NCI-H2227 (cell line): ENCODE measurements around the gene ABLIM1.
"Not testable (repeated sequence)": the region's sequence is repeated elsewhere in the genome, so short reads cannot be mapped to it uniquely, and the experiment has no call there.

Source experiments
- DNase-seq: peaks from one replicate; lab custom pipeline; 2025; ENCODE audit not compliant: unreplicated experiment; lab: John Stamatoyannopoulos, UW

The ABLIM1 gene

GRCh38 chr10:114658175-114658574, at the start of gene ABLIM1:
ABLIM1 (minus strand) TSS chr10:114658275; CDS start chr10:114658200, 75 bp downstream.
- no peak for DNase-seq

- DNase-seq: no peak
These were observed 48.5 kb upstream of the ABLIM1 start for GRCh38 chr10:114706458-114707055.

DNA sequence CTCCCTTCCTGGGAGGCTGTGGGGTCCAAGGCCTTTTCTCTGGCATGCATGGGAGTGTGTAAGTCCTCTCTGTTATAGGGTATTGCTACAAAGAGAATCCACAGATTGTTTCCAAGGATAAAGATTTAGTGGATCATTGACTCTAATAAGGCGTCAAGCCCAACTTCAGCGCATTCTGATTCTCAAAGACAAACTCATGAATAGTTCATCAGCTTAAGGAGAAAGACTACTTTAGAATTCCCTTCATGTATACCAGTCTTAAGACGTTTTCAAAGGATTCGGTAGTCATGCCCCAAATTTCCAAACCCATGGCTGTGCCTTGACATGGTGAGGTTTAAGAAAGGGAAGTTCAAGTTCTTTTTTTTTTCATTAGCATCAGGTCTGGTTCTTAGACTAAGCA, 46.6 kb upstream of the ABLIM1 start:
- DNase-seq: no peak

DNA sequence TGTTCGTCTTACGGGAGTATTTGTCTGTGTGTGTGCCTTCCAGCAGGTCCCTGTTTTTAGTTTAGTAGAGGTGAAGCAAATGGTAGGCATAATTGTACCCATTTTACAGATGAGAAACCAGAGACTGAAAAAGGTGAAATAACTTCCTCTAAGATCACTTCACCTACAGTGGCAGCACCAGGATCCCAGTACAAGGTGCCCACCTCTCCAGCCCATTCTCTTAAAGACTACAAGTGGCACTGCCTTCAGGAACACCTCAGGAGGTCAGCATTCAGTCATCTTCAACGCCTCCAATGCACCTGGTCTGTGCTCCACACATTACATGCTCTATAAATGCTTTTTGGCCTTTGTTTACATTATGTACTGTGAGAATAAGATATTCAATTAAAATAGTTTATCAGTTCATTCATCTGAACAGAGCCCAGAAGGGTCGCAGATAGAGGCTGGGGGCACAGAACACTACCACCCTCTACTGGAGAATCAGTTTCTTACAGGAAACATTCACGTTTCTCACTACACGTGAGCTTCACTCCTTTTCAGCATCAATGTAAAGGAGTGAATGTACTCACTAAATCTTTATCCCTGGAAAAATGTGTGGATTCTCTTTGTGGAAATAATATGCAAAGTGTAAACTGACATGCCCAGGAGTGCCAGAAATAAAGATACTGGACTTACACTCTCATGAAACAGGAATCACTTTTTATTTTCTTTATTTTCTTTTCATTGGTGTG, 45.5 kb upstream of the ABLIM1 start:
- peak; percentile 12 for DNase-seq

- DNase-seq: no peak
These were observed 40.4 kb upstream of the ABLIM1 start for GRCh38 chr10:114698271-114699061.

GRCh38 chr10:114697061-114697598, 39.1 kb upstream of the ABLIM1 start:
- DNase-seq: no peak

DNA sequence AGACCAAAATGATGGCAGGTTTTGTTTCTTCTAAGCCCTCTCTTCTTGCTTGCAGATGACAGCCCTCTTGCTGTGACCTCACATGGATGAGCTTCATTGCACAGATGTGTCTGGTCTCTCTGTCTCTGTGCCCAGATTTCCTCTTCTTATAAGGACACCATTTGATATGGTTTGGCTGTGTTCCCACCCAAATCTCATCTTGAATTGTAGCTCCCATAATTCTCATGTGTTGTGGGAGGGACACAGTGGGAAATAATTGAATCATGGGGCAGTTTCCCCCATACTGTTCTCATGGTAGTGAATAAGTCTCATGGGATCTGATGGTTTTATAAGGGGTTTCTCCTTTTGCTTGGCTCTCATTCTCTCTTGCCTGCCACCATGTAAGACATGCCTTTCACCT, 38.2 kb upstream of the ABLIM1 start:
- not testable (repeated sequence) for DNase-seq

DNA sequence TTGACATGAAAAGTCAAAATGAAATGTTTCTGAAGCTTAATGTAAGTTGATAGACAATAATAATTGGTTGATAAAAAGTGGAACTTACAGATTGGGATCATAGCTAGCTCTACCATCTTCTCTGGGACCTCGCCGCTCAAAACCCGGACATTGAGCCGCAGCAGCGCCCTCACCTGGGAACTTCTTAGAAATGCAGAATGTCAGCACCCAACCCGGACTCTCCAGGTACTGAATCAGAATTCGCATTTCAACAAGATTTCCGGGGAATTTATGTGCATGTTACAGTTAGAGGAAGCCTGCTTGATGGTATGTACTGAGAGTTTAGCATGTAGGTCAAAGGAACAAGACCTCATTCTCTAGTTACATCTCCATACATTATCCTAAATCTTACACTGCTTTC, 36.7 kb upstream of the ABLIM1 start:
- no peak for DNase-seq

GRCh38 chr10:114694062-114694461, 36.0 kb upstream of the ABLIM1 start:
- no peak for DNase-seq

- DNase-seq: no peak
These were observed 33.4 kb upstream of the ABLIM1 start for GRCh38 chr10:114691442-114691941.

DNA sequence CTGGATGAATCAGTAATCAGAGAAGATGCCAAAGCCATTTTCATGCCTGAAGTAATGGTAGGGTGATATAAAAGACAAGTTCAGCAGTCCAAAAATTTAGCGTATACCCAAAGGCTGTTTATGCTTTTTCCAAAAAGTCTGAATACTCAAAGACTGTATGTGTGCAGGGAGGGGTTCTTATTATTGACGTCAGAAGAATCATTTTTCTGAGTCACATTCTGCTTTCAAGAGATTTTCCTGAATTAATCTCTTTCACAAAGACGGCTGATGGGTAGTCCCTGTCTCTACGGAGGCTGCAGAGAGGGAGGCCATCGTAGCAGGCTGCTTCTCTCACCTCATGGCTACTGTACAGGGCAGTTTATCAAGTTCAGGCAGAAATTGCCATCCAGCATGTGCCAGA, 30.7 kb upstream of the ABLIM1 start:
- DNase-seq: no peak

- DNase-seq: peak; percentile 6
These were observed 29.4 kb upstream of the ABLIM1 start for GRCh38 chr10:114687459-114687858.

DNA sequence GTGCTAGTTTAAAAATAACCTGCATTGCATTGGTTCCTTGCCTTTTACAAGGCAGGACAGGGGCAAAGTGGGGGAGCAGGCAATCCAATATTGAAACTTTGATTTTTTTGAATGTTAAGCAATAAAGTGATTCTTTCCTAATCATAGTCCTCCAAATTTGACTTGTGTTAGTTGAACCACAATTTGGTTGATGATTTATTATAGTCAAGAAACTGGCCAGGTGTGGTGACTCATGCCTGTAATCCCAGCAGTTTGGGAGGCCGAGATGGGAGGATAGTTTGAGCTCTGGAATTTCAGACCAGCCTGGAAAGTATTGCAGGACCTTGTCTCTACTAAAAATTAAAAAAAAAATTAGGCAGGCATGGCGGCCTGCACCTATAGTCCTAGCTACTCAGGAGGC, 27.9 kb upstream of the ABLIM1 start:
- no peak for DNase-seq

DNA sequence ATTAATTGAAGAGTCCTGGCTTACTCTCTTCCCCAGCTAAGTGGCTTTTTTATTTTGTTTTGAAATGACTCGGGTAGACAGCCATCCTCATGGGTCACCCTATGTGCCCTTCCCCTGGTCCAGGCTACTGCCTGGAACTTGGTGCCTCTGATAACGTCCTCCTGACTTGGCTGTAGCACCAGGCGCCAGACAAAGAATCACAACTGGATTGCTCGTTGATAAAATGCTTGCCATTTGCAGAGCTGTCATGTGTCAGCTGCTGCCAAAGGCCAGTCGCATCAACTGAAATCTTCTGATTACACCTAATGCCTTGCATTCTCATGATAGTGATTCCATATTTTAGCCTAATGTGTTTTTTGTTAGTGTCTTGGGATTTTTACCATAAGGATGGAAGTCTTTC, 27.4 kb upstream of the ABLIM1 start:
- no peak for DNase-seq

DNA sequence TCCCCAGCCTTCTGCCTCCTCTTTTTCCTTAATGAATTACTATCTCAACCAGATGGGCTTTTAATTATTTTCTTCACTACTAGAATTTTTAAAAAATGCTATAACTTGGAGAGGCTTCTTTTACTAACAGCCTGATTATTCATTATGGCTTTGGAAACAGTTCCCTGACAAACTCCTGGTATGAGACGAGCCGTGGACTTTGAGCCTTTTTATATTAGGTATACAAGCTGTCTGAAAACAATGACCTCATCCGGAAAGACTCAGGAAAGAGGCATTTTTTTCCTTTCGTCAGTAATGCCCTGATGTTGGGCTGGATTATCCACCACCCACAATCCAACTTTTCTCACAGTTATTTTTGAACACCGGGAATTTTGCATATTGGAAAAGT, 26.7 kb upstream of the ABLIM1 start:
- DNase-seq: no peak

DNA sequence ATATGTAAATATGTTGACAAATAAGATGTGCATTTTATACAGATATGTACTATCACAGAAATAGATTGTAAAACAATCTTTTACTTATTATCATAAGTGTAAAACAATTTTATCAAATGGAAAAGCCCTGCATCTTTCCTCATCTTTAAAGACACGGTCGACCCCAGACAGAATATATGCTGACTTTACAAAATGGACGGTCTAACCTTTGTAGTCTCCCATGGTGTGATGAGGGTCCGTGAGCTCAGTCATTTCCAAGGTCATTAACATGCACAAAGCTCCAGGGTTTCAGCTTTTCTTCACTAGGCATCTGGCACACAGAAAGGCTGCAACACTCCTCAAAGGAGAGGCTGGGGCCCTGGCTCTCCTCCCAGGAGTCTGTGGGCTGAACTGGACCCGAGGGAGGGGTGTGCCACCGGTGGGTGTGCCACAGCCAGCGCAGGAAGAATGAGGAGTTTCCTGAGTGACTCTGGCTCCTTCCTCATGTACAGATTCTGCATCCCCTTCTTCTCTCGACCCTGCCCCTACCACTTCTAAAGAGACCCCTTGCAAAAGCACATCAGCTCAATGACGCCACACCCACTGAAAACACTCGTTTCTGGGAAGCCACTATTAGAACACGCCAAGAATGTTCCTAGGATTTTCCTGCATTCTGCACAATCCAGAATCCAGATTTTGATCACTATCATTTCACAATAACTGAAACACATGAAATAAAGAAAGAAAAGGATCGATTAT, 26.2 kb upstream of the ABLIM1 start:
- DNase-seq: no peak

DNA sequence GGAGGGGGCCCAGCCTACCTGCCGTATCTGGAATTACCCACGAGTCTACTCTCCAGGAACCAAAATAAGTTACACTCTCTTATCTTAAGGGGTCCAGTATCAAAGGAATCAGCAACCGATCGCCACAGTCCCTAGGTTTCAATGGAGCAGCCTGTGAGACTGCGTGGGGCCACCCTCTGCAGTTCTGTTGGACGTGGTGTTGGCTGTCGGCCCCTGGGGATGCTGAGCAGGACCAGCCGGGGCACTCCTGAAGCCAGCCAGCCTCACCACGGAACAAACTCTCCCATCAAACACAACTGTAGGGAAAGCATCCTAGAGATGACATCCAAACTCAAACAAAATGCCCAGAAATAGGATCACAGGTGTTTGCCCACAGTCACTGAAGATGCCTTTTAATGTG, 25.5 kb upstream of the ABLIM1 start:
- DNase-seq: no peak

DNA sequence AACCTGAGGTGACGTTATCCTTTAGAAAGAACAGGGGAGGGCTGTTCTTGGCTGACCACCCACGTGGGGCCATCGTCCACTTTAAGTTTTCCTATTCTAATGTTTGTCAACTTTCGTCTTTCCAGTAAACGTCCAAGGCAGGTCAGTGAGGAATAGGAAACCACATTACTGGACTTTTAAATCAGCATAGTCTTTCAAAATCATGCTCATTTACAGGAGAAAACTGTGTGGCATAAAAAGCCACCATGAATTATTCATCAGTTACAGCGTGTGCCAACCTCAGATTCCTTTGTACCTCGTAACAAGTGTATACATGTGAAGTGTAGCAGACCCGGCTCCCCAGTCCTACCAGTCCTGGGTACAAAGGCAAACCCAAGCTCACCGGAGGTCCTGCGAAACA, 25.1 kb upstream of the ABLIM1 start:
- DNase-seq: no peak

GRCh38 chr10:114682532-114682931, 24.5 kb upstream of the ABLIM1 start:
- DNase-seq: no peak

DNA sequence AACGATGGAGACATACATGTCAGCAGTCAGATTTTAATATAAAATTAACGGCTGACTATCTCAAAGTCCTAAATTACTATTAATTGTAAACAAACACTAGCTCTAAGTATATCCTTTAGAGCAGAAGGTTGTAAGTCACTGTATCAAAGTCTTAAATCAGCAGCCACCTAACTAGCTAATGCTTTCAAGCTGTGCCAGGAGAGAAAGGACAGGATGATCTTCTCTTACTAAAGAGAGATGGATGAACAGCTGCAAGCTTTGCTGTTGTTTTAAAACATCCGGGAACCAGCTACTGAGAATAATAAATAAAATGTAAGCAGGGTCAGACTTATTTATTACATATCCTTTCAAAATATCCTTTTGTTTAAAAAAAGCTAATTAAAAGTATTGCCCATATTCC, 24.0 kb upstream of the ABLIM1 start:
- DNase-seq: no peak

GRCh38 chr10:114681542-114681941, 23.5 kb upstream of the ABLIM1 start:
- no peak for DNase-seq
